H1 (cell line): ENCODE results near the gene TRMT10C. TPM values are rescaled to one million over a fixed set of nuclear protein-coding genes. Genes with fewer than 3 reads are reported as not detected.

Experiments
- CTCF ChIA-PET: fragments of 300-600 bp; sonication (Branson Sonifier 250); formaldehyde crosslinking; loops from one replicate; lab custom pipeline; 2021; ENCODE audit not compliant: partially characterized antibody; lab: Charles Lee
- POLR2A ChIA-PET: fragments of 300-600 bp; sonication (Branson Sonifier 250); formaldehyde crosslinking; loops from one replicate; lab custom pipeline; 2021; ENCODE audit warnings: inconsistent platforms; ENCODE audit not compliant: partially characterized antibody; lab: Charles Lee
- DNase-seq, 2 experiments: peaks; one replicate each; pipeline versions ENCODE4 v3.0.0 to v3.0.0-alpha.2; 2010 to 2022; ENCODE audit warnings: low spot score in 2 of 2, low read depth in 1 of 2, mixed read lengths in 1 of 2
- FAIRE-seq: peaks from 2 replicates; lab custom pipeline; 2011; peaks lifted over from hg19 to GRCh38; lab: Jason Lieb, UNC
- H2AFZ ChIP-seq: 2 replicates; pipeline ENCODE4 v1.8.1; 2012; ENCODE audit warnings: low read length, inconsistent platforms
- H2AK5ac ChIP-seq: 2 replicates; pipeline ENCODE4 v1.6.1; 2013; ENCODE audit warnings: low read depth, low read length
- H2BK120ac ChIP-seq: replicated peaks from 2 replicates; pipeline ENCODE3; 2013; ENCODE audit warnings: low read depth, low read length, inconsistent platforms
- H2BK12ac ChIP-seq: 2 replicates; pipeline ENCODE4 v1.6.1; 2013; ENCODE audit warnings: low read depth, low read length
- H2BK15ac ChIP-seq: 2 replicates; pipeline ENCODE4 v1.6.1; 2013; ENCODE audit warnings: low read length
- H2BK20ac ChIP-seq: 2 replicates; pipeline ENCODE4 v1.6.1; 2013; ENCODE audit warnings: low read length
- H2BK5ac ChIP-seq: 2 replicates; pipeline ENCODE4 v1.6.1; 2013; ENCODE audit warnings: low read depth, low read length
- H3K14ac ChIP-seq: 2 replicates; pipeline ENCODE4 v1.6.1; 2013; ENCODE audit warnings: inconsistent platforms; ENCODE audit not compliant: insufficient read length
- H3K18ac ChIP-seq: 2 replicates; pipeline ENCODE4 v1.6.1; 2013; ENCODE audit warnings: low read length; ENCODE audit errors: extremely low read depth
- H3K23ac ChIP-seq: 2 replicates; pipeline ENCODE4 v1.6.1; 2013; ENCODE audit warnings: inconsistent platforms; ENCODE audit not compliant: insufficient read length
- H3K23me2 ChIP-seq: 2 replicates; pipeline ENCODE4 v1.6.1; 2013; ENCODE audit warnings: low read depth, low read length
- H3K27ac ChIP-seq: 2 replicates; pipeline ENCODE4 v1.6.1; 2011; ENCODE audit warnings: low read depth, low read length, inconsistent platforms
- H3K27me3 ChIP-seq, 4 experiments: replicated peaks in 1 of 4; 1 replicate in 1 of 4; 2 replicates in 3 of 4; pipeline versions ENCODE4 v1.6.1 to v1.8.1; 2011 to 2013; ENCODE audit warnings: low read length in 3 of 4, mild to moderate bottlenecking in 3 of 4, inconsistent platforms in 2 of 4, mixed read lengths in 2 of 4, moderate library complexity in 1 of 4; ENCODE audit not compliant: control insufficient read depth in 3 of 4, insufficient read depth in 3 of 4; ENCODE audit errors: extremely low read depth in 1 of 4
- H3K36me3 ChIP-seq, 4 experiments: 2 replicates each; pipeline versions ENCODE4 v1.6.1 to v1.8.1; 2011 to 2013; ENCODE audit warnings: mild to moderate bottlenecking in 4 of 4, low read length in 3 of 4, moderate library complexity in 2 of 4, control low read depth in 1 of 4, inconsistent platforms in 1 of 4; ENCODE audit not compliant: insufficient read depth in 4 of 4, control insufficient read depth in 2 of 4
- H3K4ac ChIP-seq: replicated peaks from 2 replicates; pipeline ENCODE3; 2013; ENCODE audit warnings: low read length, low read depth, mixed read lengths, inconsistent platforms; ENCODE audit not compliant: insufficient read length
- H3K4me1 ChIP-seq, 4 experiments: replicated peaks in 1 of 4; 1 replicate in 1 of 4; 2 replicates in 3 of 4; pipeline versions ENCODE4 v1.6.1 to v1.8.1; 2011 to 2013; ENCODE audit warnings: low read length in 3 of 4, inconsistent platforms in 2 of 4, mixed read lengths in 1 of 4; ENCODE audit not compliant: insufficient read depth in 4 of 4, control insufficient read depth in 3 of 4
- H3K4me2 ChIP-seq, 2 experiments: 2 replicates each; pipeline versions ENCODE4 v1.6.1 to v1.8.1; 2011 to 2013; ENCODE audit warnings: low read depth in 2 of 2, low read length in 2 of 2, control low read depth in 1 of 2, inconsistent platforms in 1 of 2, mild to moderate bottlenecking in 1 of 2; ENCODE audit not compliant: insufficient read depth in 1 of 2
- H3K4me3 ChIP-seq, 4 experiments: fragments of 200-600, 300-600 bp in 1 of 4; sonication (generic), shearing (Covaris generic), sonication (Bioruptor Twin) in 1 of 4; 2 replicates each; pipeline versions ENCODE4 v1.5.1 to v1.8.1; 2011 to 2016; ENCODE audit warnings: low read length in 4 of 4, low read depth in 3 of 4, control low read depth in 2 of 4, inconsistent platforms in 2 of 4, mild to moderate bottlenecking in 2 of 4, mixed read lengths in 1 of 4, moderate library complexity in 1 of 4; ENCODE audit not compliant: insufficient read depth in 2 of 4; ENCODE audit errors: extremely low read depth in 1 of 4
- H3K56ac ChIP-seq: replicated peaks from 2 replicates; pipeline ENCODE3; 2013; ENCODE audit warnings: low read depth, mild to moderate bottlenecking, mixed read lengths, low read length, inconsistent platforms; ENCODE audit not compliant: insufficient read length
- H3K79me1 ChIP-seq: 2 replicates; pipeline ENCODE4 v1.6.1; 2013; ENCODE audit warnings: low read depth, low read length, control low read depth
- H3K79me2 ChIP-seq, 2 experiments: 2 replicates each; pipeline versions ENCODE4 v1.6.1 to v1.8.1; 2012 to 2013; ENCODE audit warnings: low read length in 2 of 2, mild to moderate bottlenecking in 2 of 2, inconsistent platforms in 1 of 2; ENCODE audit not compliant: insufficient read depth in 2 of 2, control insufficient read depth in 1 of 2
- H3K9ac ChIP-seq, 4 experiments: replicated peaks in 1 of 4; 1 replicate in 1 of 4; 2 replicates in 3 of 4; pipeline versions ENCODE4 v1.6.1 to v1.8.1; 2011 to 2013; ENCODE audit warnings: low read depth in 3 of 4, low read length in 3 of 4, control low read depth in 2 of 4, mild to moderate bottlenecking in 2 of 4, moderate library complexity in 2 of 4, inconsistent platforms in 1 of 4; ENCODE audit errors: extremely low read depth in 1 of 4
- H3K9me3 ChIP-seq, 2 experiments: 2 replicates each; pipeline versions ENCODE4 v1.6.1 to v1.8.1; 2012 to 2013; ENCODE audit warnings: mild to moderate bottlenecking in 2 of 2, moderate library complexity in 2 of 2, control low read depth in 1 of 2, inconsistent platforms in 1 of 2, low read depth in 1 of 2, low read length in 1 of 2, mixed read lengths in 1 of 2; ENCODE audit not compliant: insufficient read depth in 2 of 2
- H4K20me1 ChIP-seq, 2 experiments: replicated peaks in 1 of 2; 2 replicates each; pipeline versions ENCODE3 to v1.8.1; 2011 to 2013; ENCODE audit warnings: inconsistent platforms in 2 of 2, low read length in 2 of 2, mild to moderate bottlenecking in 1 of 2; ENCODE audit not compliant: insufficient read depth in 2 of 2, control insufficient read depth in 1 of 2
- H4K5ac ChIP-seq: 2 replicates; pipeline ENCODE4 v1.6.1; 2013; ENCODE audit warnings: low read length, low read depth, mixed read lengths, inconsistent platforms; ENCODE audit not compliant: insufficient read length
- H4K8ac ChIP-seq: 2 replicates; pipeline ENCODE4 v1.8.0; 2013; ENCODE audit warnings: mild to moderate bottlenecking, moderate library complexity, low read length, inconsistent platforms; ENCODE audit not compliant: insufficient read depth; ENCODE audit errors: extremely low read depth
- H4K91ac ChIP-seq: replicated peaks from 2 replicates; pipeline ENCODE3; 2013; ENCODE audit warnings: low read length, mixed read lengths, inconsistent platforms; ENCODE audit not compliant: insufficient read length
- CHD2 ChIP-seq: IDR thresholded peaks from 2 replicates; pipeline ENCODE4 v1.6.1; 2012; ENCODE audit warnings: low read length, improper control_type of control experiment
- FOSL1 ChIP-seq: IDR thresholded peaks from 2 replicates; pipeline ENCODE4 v1.6.1; 2011; ENCODE audit warnings: mild to moderate bottlenecking, low read depth, low read length, moderate library complexity; ENCODE audit not compliant: insufficient read depth
- HDAC6 ChIP-seq: IDR thresholded peaks from one replicate; pipeline ENCODE4 v1.7.1; 2012; ENCODE audit warnings: low read depth, mild to moderate bottlenecking, inconsistent platforms, low read length, moderate library complexity
- POLR2AphosphoS5 ChIP-seq: IDR thresholded peaks from 2 replicates; pipeline ENCODE4 v1.6.1; 2011; ENCODE audit warnings: low read depth, low read length
- SAP30 ChIP-seq: fragments of 300-600 bp; sonication (generic); IDR thresholded peaks from 2 replicates; pipeline ENCODE4 v1.7.1; 2012; ENCODE audit warnings: low read length, moderate library complexity, mild to moderate bottlenecking, inconsistent platforms; ENCODE audit not compliant: insufficient read depth, insufficient replicate concordance
- SIN3A ChIP-seq, 2 experiments: IDR thresholded peaks in 1 of 2; conservative IDR thresholded peaks in 1 of 2; 2 replicates each; pipeline ENCODE4 v1.6.1; 2011 to 2012; ENCODE audit warnings: low read length in 2 of 2, improper control_type of control experiment in 1 of 2, low read depth in 1 of 2, mild to moderate bottlenecking in 1 of 2
- SP4 ChIP-seq: IDR thresholded peaks from 2 replicates; pipeline ENCODE4 v1.6.1; 2012; ENCODE audit warnings: low read length, inconsistent platforms
- TBP ChIP-seq: IDR thresholded peaks from 2 replicates; pipeline ENCODE4 v1.6.1; 2011; ENCODE audit warnings: low read depth, low read length, improper control_type of control experiment
- YY1 ChIP-seq: IDR thresholded peaks from 2 replicates; pipeline ENCODE4 v1.6.1; 2011; ENCODE audit warnings: low read depth, mild to moderate bottlenecking, low read length
- ZNF274 ChIP-seq: IDR thresholded peaks from 2 replicates; pipeline ENCODE4 v1.7.0; 2012; ENCODE audit warnings: low read length, borderline replicate concordance; ENCODE audit errors: extremely low read depth
- WGBS, 2 experiments: shearing (Covaris generic) in 1 of 2; methylation state at CpG; one replicate each; pipeline versions ENCODE4 v1.1.6 to v1.1.7; 2013 to 2015; ENCODE audit warnings: low lambda C conversion rate in 2 of 2, mixed read lengths in 2 of 2, inconsistent platforms in 1 of 2, low coverage in 1 of 2, missing lambda C conversion rate in 1 of 2; ENCODE audit not compliant: insufficient replicate concordance in 2 of 2, insufficient coverage in 1 of 2, insufficient read length in 1 of 2; ENCODE audit errors: extremely low coverage in 1 of 2, missing lambda C conversion rate in 1 of 2; 5-methylcytosine and 5-hydroxymethylcytosine counted together
- polyA plus RNA-seq, 7 experiments: library from polyadenylated mRNA; depleted of rRNA in 3 of 7; stranded (reverse) in 5 of 7; unstranded in 2 of 7; fragments of >200 nt in 5 of 7; fragments of 200-250 nt in 2 of 7; gene quantifications; 1 replicate in 5 of 7; 2 replicates in 1 of 7; 4 replicates in 1 of 7; pipeline versions ENCODE4 v1.2.1 to v1.2.3, GENCODE V29; 2011 to 2013; ENCODE audit warnings: missing spikeins in 2 of 7, mixed read lengths in 2 of 7
- total RNA-seq: library from RNA; stranded (reverse); fragmentation: NEBNext Ultra II Directional; extraction: Animal tissue kit (Norgen Biotek cat#: 25700); gene quantifications from 2 replicates; pipeline ENCODE4 v1.2.1, GENCODE V29; 2021

Gene TRMT10C
- total and polyA plus RNA-seq, 2 of the 8 experiments (the other 6 are each of a cell fraction or from before 2014, with no cell fraction given) = 27.4 to 55.9 TPM

GRCh38 chr3:101571028-101571895 lies 9.6 kb downstream of the TRMT10C start:
- DNase-seq (no peak), FAIRE-seq (no peak)
- Histone ChIP-seq H3K9ac (no peak overlapping the region), H4K91ac (no peak overlapping the region), H3K27me3 (no peaks in the 10 kb centered on the region; a peak in 1 of 7 replicates), H3K36me3 (peaks cover 0 to 9% (median 3%) of the 10 kb centered on the region in 4 experiments; a peak in 4 of 8 replicates), H3K4ac (no peak overlapping the region), H2AFZ (no peak overlapping the region), H3K18ac (no peak overlapping the region), H3K4me2 (no peak overlapping the region), H3K56ac (no peak overlapping the region), H2BK120ac (no peak overlapping the region), H2BK20ac (no peak overlapping the region), H3K79me2 (peaks cover 6 to 27% of the 10 kb centered on the region in 2 experiments), H3K4me1 (peaks cover 0 to 3% (median 0%) of the 10 kb centered on the region in 4 experiments; a peak in 2 of 7 replicates), H3K23me2 (peaks cover 4% of the 10 kb centered on the region), H3K9me3 (no peaks in the 10 kb centered on the region), H2BK12ac (no peak overlapping the region), H4K20me1 (peaks cover 0 to 2% of the 10 kb centered on the region in 2 experiments), H3K14ac (no peak overlapping the region), H4K8ac (no peak overlapping the region), H3K23ac (no peak overlapping the region), H2BK5ac (no peak overlapping the region), H2BK15ac (no peak overlapping the region), H4K5ac (no peak overlapping the region), H3K4me3 (no peak overlapping the region), H3K27ac (no peak overlapping the region), H3K79me1 (no peaks in the 10 kb centered on the region), H2AK5ac (no peak overlapping the region)
- CTCF ChIA-PET = interaction anchor here (1.3 to 1.5 kb wide), 2 partner anchors 48 to 63 kb away, joined by 3 read pairs; no protein-coding TSS in a partner anchor
- WGBS, 2 experiments = 76% methylated on average over 9 of the region's 9 CpGs; no CpG with 5 or more reads in 1 of the 2 experiments
- no peak for TF ChIP-seq CHD2
- no peak for TF ChIP-seq SAP30
- TF ChIP-seq TBP = no peak
- no peak for TF ChIP-seq HDAC6
- no peak for TF ChIP-seq ZNF274
- TF ChIP-seq POLR2AphosphoS5 = no peak
- TF ChIP-seq YY1 = no peak
- no peak for TF ChIP-seq SIN3A (conservative IDR thresholded peaks at IDR 0.05 in 1 of 2, IDR thresholded peaks at IDR 0.05 in 1 of 2; ENCODE audit: low read depth in 1 of 2, low read length in 2 of 2)
- TF ChIP-seq SP4 = no peak
- TF ChIP-seq FOSL1 = no peak
- POLR2A ChIA-PET = interaction anchor here (0.6 to 5.9 kb wide), 2 partner anchors 9 to 169 kb away, joined by 3 to 60 read pairs; partner anchors contain the start of gene TRMT10C
